Uterus (tissue), 4 donors: ENCODE measurements around the gene TDRD3. TPM values are rescaled to one million over a fixed set of nuclear protein-coding genes. Genes with fewer than 3 reads are reported as not detected.
"Not testable (repeated sequence)": the region's sequence is repeated elsewhere in the genome, so short reads cannot be mapped to it uniquely, and the experiment has no call there.

Experiments used
- DNase-seq, 2 donors: peaks; one replicate each; pipeline ENCODE4 v3.0.0-alpha.2; 2019 to 2020
- H3K27ac ChIP-seq, 2 donors: fragments of 200-600 bp; sonication (generic); 1 replicate in 1 of 2; 2 replicates in 1 of 2; pipeline ENCODE4 v1.5.1; 2016 to 2018
- H3K27me3 ChIP-seq, 2 donors: fragments of 200-600 bp; sonication (generic); one replicate each; pipeline ENCODE4 v1.5.1; 2018 to 2019; ENCODE audit warnings: control low read depth in 1 of 2
- H3K36me3 ChIP-seq, 2 donors: fragments of 200-600 bp; sonication (generic); one replicate each; pipeline ENCODE4 v1.5.1; 2019; ENCODE audit warnings: control low read depth in 1 of 2
- H3K4me1 ChIP-seq, 2 donors: fragments of 200-600 bp; sonication (generic); one replicate each; pipeline ENCODE4 v1.5.1; 2018 to 2019; ENCODE audit warnings: control low read depth in 1 of 2
- H3K4me3 ChIP-seq, 2 donors: fragments of 200-600 bp; sonication (generic); 1 replicate in 1 of 2; 2 replicates in 1 of 2; pipeline ENCODE4 v1.5.1; 2018 to 2019; ENCODE audit warnings: mild to moderate bottlenecking in 1 of 2
- H3K9me3 ChIP-seq, 2 donors: fragments of 200-600 bp; sonication (generic); one replicate each; pipeline ENCODE4 v1.5.1; 2019; ENCODE audit warnings: control low read depth in 1 of 2
- CTCF ChIP-seq, 4 experiments: fragments of 200-600 bp in 2 of 4; fragments of 450-650 bp in 2 of 4; sonication (generic) in 2 of 4; IDR thresholded peaks; one replicate each; pipeline ENCODE4 v1.5.1; 2016 to 2019; ENCODE audit warnings: antibody characterized with exemption in 4 of 4, mild to moderate bottlenecking in 2 of 4, moderate library complexity in 1 of 4
- POLR2A ChIP-seq, 2 donors: fragments of 450-650 bp; IDR thresholded peaks; one replicate each; pipeline ENCODE4 v1.6.1; 2016; ENCODE audit warnings: antibody characterized with exemption in 2 of 2, mild to moderate bottlenecking in 1 of 2, moderate library complexity in 1 of 2
- intact Hi-C: fragments of 100-400 bp; cut with DNase I; formaldehyde crosslinking; loops from one replicate; pipeline ENCODE4 v1.15.1; 2023; ENCODE audit warnings: low total_unique reads
- total RNA-seq, 4 donors: library from RNA; depleted of rRNA in 3 of 4; stranded (reverse); fragments of >200 nt in 3 of 4; gene quantifications; one replicate each; pipeline versions ENCODE4 v1.1.0 to v1.2.4, GENCODE V29; 2014 to 2023
- donor health status: DM: yes; HTN: yes; CAD: no.

TDRD3 gene
- total RNA-seq, 4 donors from 2014 or later: 18.2 to 76.8 (median 48.4) TPM

- TF ChIP-seq CTCF (IDR thresholded peaks at IDR 0.05) (no peak), POLR2A (IDR thresholded peaks at IDR 0.05) (no peak)
- intact Hi-C loops: no loop called here
- Histone ChIP-seq H3K27ac (no peak overlapping the region), H3K9me3 (no peaks in the 10 kb centered on the region), H3K4me1 (no peaks in the 10 kb centered on the region), H3K4me3 (no peak overlapping the region), H3K27me3 (no peaks in the 10 kb centered on the region), H3K36me3 (no peaks in the 10 kb centered on the region)
- no peak for DNase-seq
Observed at GRCh38 chr13:60369242-60369641, 27.8 kb upstream of the TDRD3 start.

- no peaks in the 10 kb centered on the region for H3K9me3 ChIP-seq
- no peaks in the 10 kb centered on the region for H3K4me1 ChIP-seq
- no peak overlapping the region for H3K27ac ChIP-seq
- intact Hi-C loops: no loop called here
- no peaks in the 10 kb centered on the region for H3K27me3 ChIP-seq
- no peaks in the 10 kb centered on the region for H3K36me3 ChIP-seq
- H3K4me3 ChIP-seq: no peak overlapping the region
- no peak for DNase-seq
- no peak for TF ChIP-seq POLR2A (IDR thresholded peaks at IDR 0.05)
- no peak for TF ChIP-seq CTCF (IDR thresholded peaks at IDR 0.05)
Observed at GRCh38 chr13:60370343-60370742, 26.7 kb upstream of the TDRD3 start.

- Histone ChIP-seq H3K4me1 (no peaks in the 10 kb centered on the region), H3K4me3 (no peak overlapping the region), H3K27me3 (no peaks in the 10 kb centered on the region), H3K27ac (no peak overlapping the region), H3K36me3 (no peaks in the 10 kb centered on the region), H3K9me3 (no peaks in the 10 kb centered on the region)
- no peak for DNase-seq
- TF ChIP-seq CTCF (IDR thresholded peaks at IDR 0.05): no peak
- no peak for TF ChIP-seq POLR2A (IDR thresholded peaks at IDR 0.05)
- intact Hi-C loops: no loop called here
Observed at GRCh38 chr13:60372141-60372540, 24.9 kb upstream of the TDRD3 start.

GRCh38 chr13:60379282-60379681 lies 17.7 kb upstream of the TDRD3 start:
- H3K27me3 ChIP-seq, H3K4me3 ChIP-seq, intact Hi-C loops, DNase-seq, H3K36me3 ChIP-seq, H3K27ac ChIP-seq, H3K9me3 ChIP-seq, H3K4me1 ChIP-seq: not testable (repeated sequence)

- no peak for DNase-seq
- H3K27ac ChIP-seq: no peak overlapping the region
- no peaks in the 10 kb centered on the region for H3K9me3 ChIP-seq
- no peak overlapping the region for H3K4me3 ChIP-seq
- intact Hi-C loops: no loop called here
- no peaks in the 10 kb centered on the region for H3K27me3 ChIP-seq
- H3K4me1 ChIP-seq: no peaks in the 10 kb centered on the region
- TF ChIP-seq CTCF (IDR thresholded peaks at IDR 0.05) (no peak), POLR2A (IDR thresholded peaks at IDR 0.05) (no peak)
- H3K36me3 ChIP-seq: no peaks in the 10 kb centered on the region
Observed at GRCh38 chr13:60379837-60380565, 17.0 kb upstream of the TDRD3 start.

- Histone ChIP-seq H3K36me3 (no peaks in the 10 kb centered on the region), H3K4me1 (no peaks in the 10 kb centered on the region), H3K27ac (no peak overlapping the region), H3K27me3 (no peaks in the 10 kb centered on the region), H3K9me3 (no peaks in the 10 kb centered on the region), H3K4me3 (no peak overlapping the region)
- TF ChIP-seq POLR2A (IDR thresholded peaks at IDR 0.05): no peak
- TF ChIP-seq CTCF (IDR thresholded peaks at IDR 0.05): no peak
- intact Hi-C loops: no loop called here
- DNase-seq: no peak
Observed at GRCh38 chr13:60384911-60385310, 12.1 kb upstream of the TDRD3 start.
